GM23338 (cell line): ENCODE measurements around the gene ATOH8. TPM values are rescaled to one million over a fixed set of nuclear protein-coding genes. Genes with fewer than 3 reads are reported as not detected.

Source experiments
- ATAC-seq: fragments of 200-7000 bp; cut with Tn5 transposase; 3 replicates; pipeline ENCODE4 v1.9.1; 2020
- DNase-seq: peaks from one replicate; pipeline ENCODE4 v3.0.0-alpha.2; 2015; ENCODE audit warnings: low spot score
- H2AFZ ChIP-seq: fragments of 200-600 bp; sonication (generic); 2 replicates; pipeline ENCODE4 v1.8.0; 2016; ENCODE audit warnings: antibody characterized with exemption, mild to moderate bottlenecking, moderate library complexity
- H3F3A ChIP-seq: fragments of 200-600 bp; sonication (generic); replicated peaks from 2 replicates; pipeline ENCODE4 v1.8.0; 2017; ENCODE audit warnings: antibody characterized with exemption, mixed run types, low read depth
- H3K27ac ChIP-seq: fragments of 200-600 bp; sonication (generic); 2 replicates; pipeline ENCODE4 v1.6.1; 2016; ENCODE audit warnings: low read depth
- H3K27me3 ChIP-seq: fragments of 200-600 bp; sonication (generic); 2 replicates; pipeline ENCODE4 v1.8.0; 2016; ENCODE audit warnings: mild to moderate bottlenecking, mixed run types, moderate library complexity; ENCODE audit not compliant: insufficient read depth
- H3K36me3 ChIP-seq: fragments of 200-600 bp; sonication (generic); 2 replicates; pipeline ENCODE4 v1.8.0; 2016; ENCODE audit warnings: mild to moderate bottlenecking; ENCODE audit not compliant: insufficient read depth
- H3K4me1 ChIP-seq: fragments of 200-600 bp; sonication (generic); 2 replicates; pipeline ENCODE4 v1.8.0; 2016; ENCODE audit warnings: mild to moderate bottlenecking, moderate library complexity; ENCODE audit not compliant: insufficient read depth
- H3K4me2 ChIP-seq: fragments of 200-600 bp; sonication (generic); 2 replicates; pipeline ENCODE4 v1.7.1; 2017; ENCODE audit warnings: mixed run types
- H3K4me3 ChIP-seq: fragments of 200-600 bp; sonication (generic); 2 replicates; pipeline ENCODE4 v1.6.1; 2016; ENCODE audit warnings: mixed run types
- H3K79me2 ChIP-seq: fragments of 200-600 bp; sonication (generic); replicated peaks from 2 replicates; pipeline ENCODE4 v1.8.0; 2017; ENCODE audit warnings: mild to moderate bottlenecking; ENCODE audit not compliant: insufficient read depth
- H3K9me2 ChIP-seq: fragments of 200-600 bp; sonication (generic); 2 replicates; pipeline ENCODE4 v1.8.0; 2017; ENCODE audit not compliant: insufficient read depth
- H4K20me1 ChIP-seq: fragments of 200-600 bp; sonication (generic); replicated peaks from 2 replicates; pipeline ENCODE4 v1.8.0; 2017; ENCODE audit warnings: mild to moderate bottlenecking; ENCODE audit not compliant: insufficient read depth
- H3K27ac Mint-ChIP-seq: 2 replicates; pipeline ENCODE4 v1.8.0; 2020; ENCODE audit warnings: inconsistent platforms, mild to moderate bottlenecking, moderate library complexity, mixed read lengths
- H3K27me3 Mint-ChIP-seq: 3 replicates; pipeline ENCODE4 v1.8.0; 2022; ENCODE audit warnings: low read depth, mild to moderate bottlenecking, moderate library complexity, mixed read lengths, inconsistent platforms; ENCODE audit not compliant: insufficient read depth, poor library complexity
- H3K36me3 Mint-ChIP-seq: 3 replicates; pipeline ENCODE4 v1.8.0; 2021; ENCODE audit warnings: low read depth, mild to moderate bottlenecking, inconsistent platforms, moderate library complexity, mixed read lengths
- H3K4me1 Mint-ChIP-seq: 3 replicates; pipeline ENCODE4 v1.8.0; 2020; ENCODE audit warnings: mild to moderate bottlenecking, inconsistent platforms, mixed read lengths
- H3K4me3 Mint-ChIP-seq: 3 replicates; pipeline ENCODE4 v1.8.0; 2021; ENCODE audit warnings: moderate library complexity, mild to moderate bottlenecking, inconsistent platforms, mixed read lengths
- H3K9me3 Mint-ChIP-seq: 3 replicates; pipeline ENCODE4 v1.8.0; 2020; ENCODE audit warnings: moderate library complexity, mild to moderate bottlenecking, inconsistent platforms, mixed read lengths
- CREB1 ChIP-seq: fragments of 250-450 bp; sonication (Bioruptor Pico); IDR thresholded peaks from 2 replicates; pipeline ENCODE4 v1.5.0; 2020; ENCODE audit warnings: low read depth, mild to moderate bottlenecking, moderate library complexity
- CTCF ChIP-seq, 2 experiments: fragments of 200-600 bp in 1 of 2; sonication (generic) in 1 of 2; conservative IDR thresholded peaks; 2 replicates each; pipeline versions ENCODE4 v1.5.1 to v1.6.1; 2016 to 2017; ENCODE audit warnings: antibody characterized with exemption in 2 of 2, low read depth in 2 of 2, mild to moderate bottlenecking in 2 of 2, moderate library complexity in 1 of 2
- ETS1 ChIP-seq: IDR thresholded peaks from 2 replicates; pipeline ENCODE4 v1.6.1; 2016; ENCODE audit warnings: antibody characterized with exemption
- EZH2 ChIP-seq: fragments of 200-600 bp; sonication (generic); IDR thresholded peaks from one replicate; pipeline ENCODE4 v1.8.0; 2017; ENCODE audit warnings: antibody characterized with exemption, mild to moderate bottlenecking, low read depth; ENCODE audit not compliant: unreplicated experiment
- EZH2phosphoT487 ChIP-seq: fragments of 200-600 bp; sonication (generic); IDR thresholded peaks from one replicate; pipeline ENCODE4 v1.8.1; 2018; ENCODE audit warnings: antibody characterized with exemption; ENCODE audit not compliant: unreplicated experiment
- JUNB ChIP-seq: IDR thresholded peaks from one replicate; pipeline ENCODE4 v1.6.1; 2016; ENCODE audit warnings: antibody characterized with exemption; ENCODE audit not compliant: unreplicated experiment
- NANOG ChIP-seq: IDR thresholded peaks from 2 replicates; pipeline ENCODE4 v1.6.1; 2016; ENCODE audit warnings: antibody characterized with exemption, borderline replicate concordance
- REST ChIP-seq: IDR thresholded peaks from one replicate; pipeline ENCODE4 v1.6.1; 2018; ENCODE audit warnings: antibody characterized with exemption; ENCODE audit not compliant: unreplicated experiment
- STAT1 ChIP-seq: IDR thresholded peaks from one replicate; pipeline ENCODE4 v1.6.1; 2016; ENCODE audit warnings: antibody characterized with exemption; ENCODE audit not compliant: unreplicated experiment
- ZNF114 ChIP-seq: fragments of 250-450 bp; sonication (Bioruptor Pico); IDR thresholded peaks from 2 replicates; pipeline ENCODE4 v1.5.0; 2020; ENCODE audit warnings: mild to moderate bottlenecking, moderate library complexity
- polyA plus RNA-seq: library from polyadenylated mRNA; unstranded; fragments of >200 nt; fragmentation: Nextera tagmentation; extraction: Ambion mirVana; gene quantifications from 2 replicates; pipeline ENCODE4 v1.2.1, GENCODE V29; 2016
- total RNA-seq: library from RNA; depleted of rRNA; stranded (reverse); fragments of >200 nt; shearing (Covaris generic); gene quantifications from 2 replicates; pipeline ENCODE4 v1.2.3, GENCODE V29; 2014

Gene ATOH8
- total and polyA plus RNA-seq, 2 experiments from 2014 or later: 0.11 to 0.97 TPM

- H3K9me2 ChIP-seq: no peaks in the 10 kb centered on the region
- H3F3A ChIP-seq: 0 out of 2 replicates have a peak, but pooled peaks cover 2% of the 10 kb centered on the region
- TF ChIP-seq EZH2: no peak
- TF ChIP-seq CTCF (conservative IDR thresholded peaks at IDR 0.05; ENCODE audit: low read depth in 2 of 2): no peak
- no peak for TF ChIP-seq STAT1
- TF ChIP-seq JUNB: no peak
- no peak for TF ChIP-seq ZNF114 (CRISPR knock-in tag)
- no peak for TF ChIP-seq CREB1
- TF ChIP-seq REST: no peak
- TF ChIP-seq EZH2phosphoT487: no peak
- Mint-ChIP-seq H3K27me3 (peaks cover 46% of the 10 kb centered on the region), H3K36me3 (no peaks in the 10 kb centered on the region; the same call in 2 of the 3 replicates), H3K27ac (no peak overlapping the region), H3K4me3 (peak overlapping the region; percentile 38; the same call in 2 of the 3 replicates), H3K4me1 (peaks cover 80% of the 10 kb centered on the region), H3K9me3 (no peaks in the 10 kb centered on the region)
- no peak overlapping the region for H3K27ac ChIP-seq
- DNase-seq: peak; percentile 63
- H3K79me2 ChIP-seq: no peaks in the 10 kb centered on the region
- H3K4me1 ChIP-seq: peaks cover 63% of the 10 kb centered on the region
- peak overlapping the region; percentile 69 for H3K4me2 ChIP-seq
- no peaks in the 10 kb centered on the region for H4K20me1 ChIP-seq
- peak overlapping the region; percentile 80 for H2AFZ ChIP-seq
- peaks cover 63% of the 10 kb centered on the region for H3K27me3 ChIP-seq
- no peak; the same call in 2 of the 3 replicates for ATAC-seq
- peak overlapping the region; percentile 9; the same call in 1 of the 2 replicates for H3K4me3 ChIP-seq
- H3K36me3 ChIP-seq: no peaks in the 10 kb centered on the region
Measured at GRCh38 chr2:85768713-85769112, 14.9 kb downstream of the ATOH8 start.

GRCh38 chr2:85769236-85769982 is 15.6 kb downstream of the ATOH8 start:
- no peaks in the 10 kb centered on the region for H3K79me2 ChIP-seq

More at GRCh38 chr2:85769236-85769982, 15.6 kb downstream of the ATOH8 start:
- H3K27me3 Mint-ChIP-seq: peaks cover 44% of the 10 kb centered on the region
- DNase-seq (peak; percentile 71), ATAC-seq (peak; percentile 53)
- H3F3A ChIP-seq: 0 out of 2 replicates have a peak, but pooled peaks cover 2% of the 10 kb centered on the region
- TF ChIP-seq CTCF (conservative IDR thresholded peaks at IDR 0.05; ENCODE audit: low read depth in 2 of 2): peak; percentile 32 to 54; a peak in 3 of 4 replicates
- no peak for TF ChIP-seq NANOG
- no peak for TF ChIP-seq ETS1
- TF ChIP-seq ZNF114 (CRISPR knock-in tag): no peak
- H3K27ac ChIP-seq: no peak overlapping the region
- H3K27me3 ChIP-seq: peaks cover 57% of the 10 kb centered on the region
- no peaks in the 10 kb centered on the region for H3K9me2 ChIP-seq
- H3K36me3 Mint-ChIP-seq: no peaks in the 10 kb centered on the region; the same call in 2 of the 3 replicates
- peak overlapping the region; percentile 28; the same call in 1 of the 2 replicates for H2AFZ ChIP-seq
- H3K36me3 ChIP-seq: no peaks in the 10 kb centered on the region
- H3K4me2 ChIP-seq: peak overlapping the region; percentile 69
- H3K4me3 Mint-ChIP-seq: no peak overlapping the region
- no peaks in the 10 kb centered on the region for H3K9me3 Mint-ChIP-seq
- H3K4me1 ChIP-seq: peaks cover 62% of the 10 kb centered on the region
- H3K27ac Mint-ChIP-seq: no peak overlapping the region
- H3K4me1 Mint-ChIP-seq: peaks cover 81% of the 10 kb centered on the region
- H4K20me1 ChIP-seq: no peaks in the 10 kb centered on the region
- H3K4me3 ChIP-seq: no peak overlapping the region
